ENCODE measurements around the gene COL18A1.
"Not testable (repeated sequence)": the region's sequence is repeated elsewhere in the genome, so short reads cannot be mapped to it uniquely, and the experiment has no call there.

The COL18A1 gene

GRCh38 chr21:45497846-45498645 is 93.1 kb downstream of the COL18A1 start:
- no peak for DNase-seq (ENCODE audit: low read depth, low spot score)

GRCh38 chr21:45498646-45499000 is 93.7 kb downstream of the COL18A1 start:
- no peak overlapping the region for H3K27ac ChIP-seq
- no peak for DNase-seq (ENCODE audit: low read depth, low spot score)

More at GRCh38 chr21:45497846-45498645, 93.1 kb downstream of the COL18A1 start:
- no peak overlapping the region for H3K27ac ChIP-seq

GRCh38 chr21:45499201-45499750 is 94.3 kb downstream of the COL18A1 start:
- no peak overlapping the region for H3K27ac ChIP-seq
- no peak for DNase-seq (ENCODE audit: low read depth, low spot score)

- no peak for DNase-seq (ENCODE audit: low read depth, low spot score)
- no peak overlapping the region for H3K27ac ChIP-seq
Measured at GRCh38 chr21:45499970-45500577, 95.1 kb downstream of the COL18A1 start.

GRCh38 chr21:45501081-45502005 is 96.4 kb downstream of the COL18A1 start:
- DNase-seq (ENCODE audit: low read depth, low spot score); H3K27ac ChIP-seq: not testable (repeated sequence)

GRCh38 chr21:45502006-45502345 is 97.0 kb downstream of the COL18A1 start:
- no peak for DNase-seq (ENCODE audit: low read depth, low spot score)
- H3K27ac ChIP-seq, result no peak overlapping the region

- no peak for DNase-seq (ENCODE audit: low read depth, low spot score)
- no peak overlapping the region for H3K27ac ChIP-seq
Measured at GRCh38 chr21:45502600-45502999, 97.6 kb downstream of the COL18A1 start.

GRCh38 chr21:45503226-45503625 is 98.3 kb downstream of the COL18A1 start:
- DNase-seq (ENCODE audit: low read depth, low spot score); H3K27ac ChIP-seq: not testable (repeated sequence)

GRCh38 chr21:45504021-45504515 is 99.1 kb downstream of the COL18A1 start:
- DNase-seq (ENCODE audit: low read depth, low spot score), result no peak
- no peak overlapping the region for H3K27ac ChIP-seq

GRCh38 chr21:45504516-45505415 is 99.8 kb downstream of the COL18A1 start:
- DNase-seq (ENCODE audit: low read depth, low spot score), result no peak
- no peak overlapping the region for H3K27ac ChIP-seq

GRCh38 chr21:45505416-45506021 is 100.6 kb downstream of the COL18A1 start:
- no peak for DNase-seq (ENCODE audit: low read depth, low spot score)

GRCh38 chr21:45506241-45506817 is 101.4 kb downstream of the COL18A1 start:
- DNase-seq (ENCODE audit: low read depth, low spot score), result no peak
- H3K27ac ChIP-seq, result no peak overlapping the region

More at GRCh38 chr21:45505416-45506021, 100.6 kb downstream of the COL18A1 start:
- H3K27ac ChIP-seq, result no peak overlapping the region

GRCh38 chr21:45506836-45507522 is 102.0 kb downstream of the COL18A1 start:
- DNase-seq (ENCODE audit: low read depth, low spot score), result no peak
- no peak overlapping the region for H3K27ac ChIP-seq

GRCh38 chr21:45507523-45507875 is 102.5 kb downstream of the COL18A1 start:
- no peak overlapping the region for H3K27ac ChIP-seq

GRCh38 chr21:45507888-45508508 is 103.0 kb downstream of the COL18A1 start:
- no peak for DNase-seq (ENCODE audit: low read depth, low spot score)
- H3K27ac ChIP-seq, result no peak overlapping the region

More at GRCh38 chr21:45507523-45507875, 102.5 kb downstream of the COL18A1 start:
- no peak for DNase-seq (ENCODE audit: low read depth, low spot score)

- no peak overlapping the region for H3K27ac ChIP-seq
- no peak for DNase-seq (ENCODE audit: low read depth, low spot score)
Measured at GRCh38 chr21:45508607-45509565, 103.9 kb downstream of the COL18A1 start.

Data from epithelial cell of prostate (primary cell).